T-helper 1 cell treated with Interleukin-12 subunit alpha and Interleukin-12 subunit beta and Interleukin-4 antibody, amounts not matched to agents 30 μg/mL and 1 μg/mL, for 36 hours (primary cell): ENCODE data around the gene INPP5A.
"Not testable (repeated sequence)": the region's sequence is repeated elsewhere in the genome, so short reads cannot be mapped to it uniquely, and the experiment has no call there.

ENCODE experiments used
- H3K27ac Mint-ChIP-seq: one replicate; pipeline ENCODE4 v1.8.0; 2021; ENCODE audit warnings: mild to moderate bottlenecking, mixed read lengths
- H3K27me3 Mint-ChIP-seq: one replicate; pipeline ENCODE4 v1.8.0; 2021; ENCODE audit warnings: low read depth, mixed read lengths
- H3K36me3 Mint-ChIP-seq: one replicate; pipeline ENCODE4 v1.8.0; 2021; ENCODE audit warnings: low read depth, mixed read lengths
- H3K4me1 Mint-ChIP-seq: one replicate; pipeline ENCODE4 v1.8.0; 2021; ENCODE audit warnings: low read depth, mixed read lengths
- H3K4me3 Mint-ChIP-seq: one replicate; pipeline ENCODE4 v1.8.0; 2021; ENCODE audit warnings: mild to moderate bottlenecking, moderate library complexity, mixed read lengths
- H3K9me3 Mint-ChIP-seq: one replicate; pipeline ENCODE4 v1.8.0; 2021; ENCODE audit warnings: mixed read lengths

Gene INPP5A

DNA sequence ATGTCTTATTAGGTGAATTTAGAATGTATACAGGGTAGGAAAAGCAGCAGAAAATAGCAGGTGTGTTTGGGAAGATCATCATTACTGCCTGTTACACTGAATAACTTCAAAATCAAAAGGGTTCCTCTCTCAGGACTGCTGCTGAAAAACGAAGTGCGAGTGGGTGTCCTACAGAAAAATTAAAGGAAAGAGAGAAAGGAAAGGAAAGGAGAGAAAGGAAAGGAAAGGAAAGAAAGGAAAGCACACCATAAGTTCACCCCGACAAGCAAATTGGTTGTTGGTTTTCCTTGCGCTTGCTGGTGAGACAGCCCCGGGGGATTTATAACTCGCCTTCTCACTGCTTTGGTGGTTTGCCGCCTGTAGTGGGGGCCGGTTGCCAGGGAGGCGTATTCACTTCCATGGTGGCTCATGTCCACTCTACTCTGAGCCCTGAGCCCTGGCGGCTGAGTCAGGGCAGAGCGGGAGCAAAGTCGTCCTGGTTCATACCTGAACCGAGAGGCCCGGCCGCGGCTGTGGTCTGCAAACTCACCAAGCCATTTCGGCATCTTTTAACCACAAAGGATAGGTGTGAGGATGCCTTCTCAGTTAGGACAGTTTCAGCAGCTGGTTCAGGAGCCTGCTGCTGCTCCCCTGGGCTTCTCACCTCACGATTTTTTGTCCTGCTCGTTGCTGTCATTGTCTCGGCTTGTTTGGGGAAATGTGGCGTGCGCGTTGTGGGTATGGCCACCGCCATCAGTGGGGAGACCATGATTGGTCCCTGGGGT lies 26.1 kb downstream of the INPP5A start:
- Mint-ChIP-seq H3K9me3 (no peaks in the 10 kb centered on the region), H3K27me3 (no peaks in the 10 kb centered on the region), H3K4me3 (no peak overlapping the region), H3K4me1 (peaks cover 14% of the 10 kb centered on the region), H3K36me3 (no peaks in the 10 kb centered on the region), H3K27ac (no peak overlapping the region)

DNA sequence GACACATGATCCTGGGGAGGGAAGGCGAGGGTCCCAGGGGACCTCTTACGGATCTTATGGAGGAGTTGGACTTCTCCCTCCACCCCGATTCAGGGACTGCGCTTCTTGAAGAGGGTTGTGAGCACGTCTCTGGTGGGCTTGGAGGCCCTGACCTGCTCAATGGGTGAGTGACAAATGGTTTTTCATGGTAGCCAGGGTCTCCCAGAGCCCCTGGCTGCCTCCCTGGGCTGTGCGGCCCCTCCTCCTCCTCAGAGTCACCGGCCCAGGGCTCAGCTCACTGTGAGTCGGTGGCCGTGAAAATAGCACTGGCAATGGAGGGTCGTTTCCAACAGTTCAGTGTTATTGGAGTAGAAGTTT lies 26.6 kb downstream of the INPP5A start:
- Mint-ChIP-seq H3K9me3 (no peaks in the 10 kb centered on the region), H3K4me1 (peaks cover 14% of the 10 kb centered on the region), H3K27me3 (no peaks in the 10 kb centered on the region), H3K4me3 (no peak overlapping the region), H3K27ac (no peak overlapping the region), H3K36me3 (no peaks in the 10 kb centered on the region)

DNA sequence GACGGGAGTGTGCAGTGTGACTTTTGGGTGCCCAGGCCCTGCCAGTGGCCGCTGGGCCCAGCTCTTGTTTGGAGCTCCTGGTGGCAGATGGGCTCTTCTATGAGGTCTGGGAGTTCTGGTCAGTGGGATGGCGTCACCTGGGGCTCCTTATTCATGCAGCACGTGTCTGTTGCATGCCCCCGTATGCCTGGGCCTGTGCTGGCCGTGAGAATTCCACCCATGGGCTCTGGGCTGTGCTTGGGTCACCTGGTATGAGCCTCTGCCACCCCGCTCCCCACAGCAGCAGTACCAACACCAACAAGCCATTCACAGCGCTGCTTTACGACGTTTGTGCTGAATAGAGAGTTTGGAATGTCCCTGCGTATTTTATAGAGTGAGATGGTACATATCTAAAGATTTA lies 27.1 kb downstream of the INPP5A start:
- H3K9me3 Mint-ChIP-seq: no peaks in the 10 kb centered on the region
- H3K4me3 Mint-ChIP-seq: no peak overlapping the region
- no peaks in the 10 kb centered on the region for H3K36me3 Mint-ChIP-seq
- H3K27ac Mint-ChIP-seq: no peak overlapping the region
- H3K27me3 Mint-ChIP-seq: no peaks in the 10 kb centered on the region
- H3K4me1 Mint-ChIP-seq: peaks cover 13% of the 10 kb centered on the region

DNA sequence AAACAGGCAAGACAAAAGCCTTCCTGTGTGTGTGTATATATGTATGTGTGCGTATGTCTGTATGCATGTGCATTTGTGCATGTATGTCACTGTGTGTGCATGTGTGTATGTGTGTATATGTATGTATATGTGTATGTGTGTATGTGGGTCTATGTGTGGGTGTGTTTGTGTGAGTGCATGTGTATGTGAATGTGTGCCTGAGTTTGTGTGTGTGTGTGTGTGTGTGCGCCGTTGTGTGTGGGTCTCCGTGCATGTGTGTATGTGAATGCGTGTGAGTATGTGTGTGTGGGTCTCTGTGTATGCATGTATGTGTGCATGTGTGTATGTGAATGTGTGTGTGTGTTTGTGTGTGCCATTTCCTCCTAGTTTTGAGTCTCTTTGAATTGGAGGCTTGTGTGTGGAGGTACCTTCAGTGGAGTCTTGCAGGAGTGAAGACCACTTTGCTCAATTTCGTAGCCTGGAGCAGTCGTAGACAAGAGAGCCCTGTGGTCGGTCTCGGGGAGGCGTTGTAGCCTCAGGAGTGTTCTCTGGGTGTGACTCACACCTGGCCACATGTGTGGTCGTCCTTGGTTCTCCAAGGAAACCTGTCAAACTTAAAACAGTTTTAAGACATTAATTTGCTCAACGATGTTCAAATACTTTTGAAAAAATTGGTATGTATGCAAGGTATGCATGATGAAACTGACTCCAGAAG lies 28.1 kb downstream of the INPP5A start:
- H3K4me3 Mint-ChIP-seq: no peak overlapping the region
- no peaks in the 10 kb centered on the region for H3K27me3 Mint-ChIP-seq
- no peaks in the 10 kb centered on the region for H3K9me3 Mint-ChIP-seq
- H3K4me1 Mint-ChIP-seq: peaks cover 11% of the 10 kb centered on the region
- H3K27ac Mint-ChIP-seq: no peak overlapping the region
- H3K36me3 Mint-ChIP-seq: no peaks in the 10 kb centered on the region

DNA sequence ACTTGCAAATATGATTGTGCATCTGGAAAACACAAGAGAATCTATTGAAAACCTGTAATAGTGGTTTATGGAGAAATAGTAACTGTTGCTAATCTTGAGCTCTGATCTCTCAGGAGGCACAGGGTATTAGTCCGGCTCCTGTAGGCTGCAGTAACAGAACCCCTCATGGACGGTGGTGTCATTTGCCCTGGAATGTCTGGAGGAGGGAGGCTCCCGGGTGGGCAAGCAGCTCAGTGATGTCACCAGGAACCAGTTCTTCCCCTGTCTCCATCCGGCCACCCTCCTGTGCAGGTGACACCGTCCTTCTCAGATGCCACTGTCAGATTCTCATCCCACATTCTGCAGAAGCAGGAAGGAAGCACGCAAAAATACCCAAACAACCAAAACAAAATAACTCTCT lies 29.3 kb downstream of the INPP5A start:
- H3K4me3 Mint-ChIP-seq: no peak overlapping the region
- H3K27me3 Mint-ChIP-seq: no peaks in the 10 kb centered on the region
- no peak overlapping the region for H3K27ac Mint-ChIP-seq
- H3K9me3 Mint-ChIP-seq: no peaks in the 10 kb centered on the region
- H3K4me1 Mint-ChIP-seq: peaks cover 10% of the 10 kb centered on the region
- H3K36me3 Mint-ChIP-seq: no peaks in the 10 kb centered on the region

DNA sequence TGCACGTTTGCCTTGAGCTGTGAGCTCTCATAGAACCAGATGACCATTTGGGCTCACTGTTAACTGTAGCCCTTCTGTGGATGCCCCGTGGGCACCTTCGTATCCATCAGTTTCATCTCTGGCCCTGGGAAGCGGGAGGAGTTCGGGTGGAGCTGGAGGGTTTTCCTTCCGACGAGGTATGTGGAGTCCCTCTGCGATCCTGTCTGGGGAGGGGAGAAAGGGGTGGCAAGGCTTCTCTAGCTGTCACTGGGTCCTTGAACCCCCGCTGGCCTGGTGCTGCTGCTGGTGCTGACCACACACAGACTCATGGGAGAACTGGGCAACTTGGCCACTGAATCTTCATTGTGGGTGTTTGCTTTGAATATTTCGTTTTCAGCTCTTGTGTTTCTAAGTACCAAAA lies 32.7 kb downstream of the INPP5A start:
- Mint-ChIP-seq H3K9me3 (no peaks in the 10 kb centered on the region), H3K27ac (no peak overlapping the region), H3K36me3 (no peaks in the 10 kb centered on the region), H3K4me1 (peaks cover 14% of the 10 kb centered on the region), H3K27me3 (no peaks in the 10 kb centered on the region), H3K4me3 (no peak overlapping the region)

DNA sequence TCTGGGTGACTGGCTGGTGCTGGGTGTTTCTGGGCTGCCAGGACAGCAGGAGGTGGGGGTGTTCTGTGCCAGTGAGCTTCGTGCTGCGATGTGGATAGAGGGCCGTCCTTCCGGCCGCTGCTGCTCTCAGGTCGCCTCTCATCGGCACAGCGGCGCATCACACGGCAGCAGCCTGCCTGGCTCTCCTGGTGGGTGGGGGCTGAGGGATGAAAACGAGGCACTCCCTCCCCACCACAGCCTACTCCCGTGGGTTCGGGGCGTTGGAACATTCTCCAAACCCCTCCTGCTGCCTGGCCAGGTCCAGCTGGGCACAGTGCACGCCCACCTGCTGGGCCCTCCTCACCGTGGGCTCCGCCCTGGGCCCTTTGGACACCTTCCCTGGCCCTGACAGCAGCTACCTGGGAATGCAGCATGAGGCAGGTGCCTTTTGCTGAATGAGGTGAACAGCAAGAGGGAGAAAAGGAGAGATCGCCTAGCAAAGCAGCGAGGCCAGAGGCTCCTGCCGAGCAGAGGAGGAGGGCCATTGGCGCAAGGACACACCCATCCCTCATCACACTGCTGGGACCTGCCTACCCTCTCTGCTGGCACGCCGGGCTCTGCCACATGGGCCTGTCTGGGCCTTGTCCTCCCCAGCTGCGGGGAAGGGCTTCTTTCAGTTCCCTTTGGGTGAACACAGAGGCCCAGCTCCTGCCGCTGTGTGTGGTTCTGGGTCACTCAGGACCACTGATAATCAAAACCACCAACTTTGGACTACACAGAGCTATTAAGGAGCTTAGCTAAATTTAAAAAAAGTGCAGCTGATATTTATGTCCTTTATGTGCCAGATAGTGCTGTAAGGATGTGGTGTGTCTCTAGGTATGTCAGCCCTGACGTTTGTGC lies 33.4 kb downstream of the INPP5A start:
- H3K27me3 Mint-ChIP-seq: no peaks in the 10 kb centered on the region
- peaks cover 17% of the 10 kb centered on the region for H3K4me1 Mint-ChIP-seq
- H3K4me3 Mint-ChIP-seq: peak overlapping the region; percentile 49
- H3K9me3 Mint-ChIP-seq: no peaks in the 10 kb centered on the region
- H3K36me3 Mint-ChIP-seq: no peaks in the 10 kb centered on the region
- H3K27ac Mint-ChIP-seq: no peak overlapping the region

DNA sequence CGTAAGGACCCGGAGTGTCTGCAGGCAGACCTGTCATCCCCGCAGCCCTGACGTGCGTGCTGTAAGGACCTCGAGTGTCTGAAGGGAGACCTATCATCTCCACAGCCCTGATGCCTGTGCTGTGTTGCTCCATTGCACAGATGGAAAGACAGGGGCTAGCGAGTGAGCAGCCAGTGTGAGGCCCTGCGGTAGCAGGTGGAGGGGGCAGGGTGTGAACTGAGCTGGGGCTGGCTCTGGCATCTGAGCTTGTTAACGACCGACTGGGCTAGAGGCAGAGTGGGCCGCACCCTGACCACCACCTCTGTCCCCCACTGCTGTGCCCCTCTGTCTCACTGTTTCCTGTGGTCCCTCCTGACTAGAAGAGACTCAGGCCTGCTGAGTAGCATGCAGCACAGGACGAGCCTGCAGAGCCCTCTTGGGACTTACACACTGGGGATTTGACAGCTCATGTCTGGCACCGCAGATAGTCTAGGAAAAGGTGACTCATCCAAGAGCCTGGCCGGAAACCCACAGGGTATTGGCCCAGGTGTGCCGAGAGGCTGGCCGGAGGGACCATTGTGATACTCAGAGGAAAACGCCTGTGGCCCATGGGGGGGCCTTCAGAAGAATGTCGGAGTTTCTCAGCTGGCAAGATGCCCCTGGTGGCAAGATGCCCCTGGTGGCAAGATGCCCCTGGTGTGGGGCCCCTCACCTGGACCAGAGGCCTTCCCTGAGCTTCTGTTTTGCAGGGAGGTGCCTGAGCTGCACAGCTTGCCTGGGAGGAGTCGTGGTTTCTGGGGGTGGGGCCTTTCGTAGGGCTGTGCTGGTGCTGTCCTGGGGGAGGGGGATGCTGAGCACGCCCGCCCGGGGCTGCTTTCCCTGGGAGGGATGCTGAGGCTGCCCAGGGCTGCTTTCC lies 34.3 kb downstream of the INPP5A start:
- no peaks in the 10 kb centered on the region for H3K27me3 Mint-ChIP-seq

DNA sequence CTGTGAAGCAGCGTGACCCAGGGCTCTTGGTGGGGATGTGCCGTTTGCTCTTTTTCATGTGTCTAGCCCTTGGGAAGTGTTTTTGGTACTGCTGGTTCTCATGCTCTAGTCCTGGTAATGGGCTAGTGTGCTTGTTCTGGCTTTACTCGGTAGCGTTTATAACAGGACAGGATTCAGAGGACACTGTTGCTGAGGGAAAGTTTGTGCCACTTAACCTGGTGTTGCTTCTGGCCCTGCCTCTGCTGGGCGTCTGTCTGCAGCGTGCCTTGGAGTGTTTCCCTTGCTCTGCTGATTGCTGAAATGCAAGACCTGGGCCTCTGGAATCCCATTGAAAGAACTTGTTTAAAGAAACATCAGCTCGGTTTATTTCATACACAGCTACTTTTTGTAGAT lies 35.0 kb downstream of the INPP5A start:
- Mint-ChIP-seq H3K9me3 (no peaks in the 10 kb centered on the region), H3K36me3 (no peaks in the 10 kb centered on the region), H3K27ac (no peak overlapping the region), H3K4me1 (peaks cover 17% of the 10 kb centered on the region), H3K4me3 (no peak overlapping the region), H3K27me3 (no peaks in the 10 kb centered on the region)

More for the DNA sequence above, 34.3 kb downstream of the INPP5A start:
- Mint-ChIP-seq H3K4me3 (peak overlapping the region; percentile 49), H3K4me1 (peaks cover 17% of the 10 kb centered on the region), H3K36me3 (no peaks in the 10 kb centered on the region), H3K27ac (peak overlapping the region; percentile 43), H3K9me3 (no peaks in the 10 kb centered on the region)

DNA sequence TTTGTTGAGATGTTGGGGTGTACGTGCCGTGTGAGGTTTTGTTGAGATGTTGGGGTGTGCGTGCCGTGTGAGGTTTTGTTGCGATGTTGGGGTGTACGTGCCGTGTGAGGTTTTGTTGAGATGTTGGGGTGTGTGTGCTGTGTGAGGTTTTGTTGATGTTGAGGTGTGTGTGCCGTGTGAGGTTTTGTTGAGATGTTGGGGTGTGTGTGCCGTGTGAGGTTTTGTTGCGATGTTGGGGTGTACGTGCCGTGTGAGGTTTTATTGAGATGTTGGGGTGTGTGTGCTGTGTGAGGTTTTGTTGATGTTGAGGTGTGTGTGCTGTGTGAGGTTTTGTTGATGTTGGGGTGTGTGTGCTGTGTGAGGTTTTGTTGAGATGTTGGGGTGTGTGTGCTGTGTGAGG lies 35.4 kb downstream of the INPP5A start:
- not testable (repeated sequence) for H3K27me3 Mint-ChIP-seq, H3K4me3 Mint-ChIP-seq, H3K9me3 Mint-ChIP-seq, H3K36me3 Mint-ChIP-seq, H3K27ac Mint-ChIP-seq
- peaks cover 17% of the 10 kb centered on the region for H3K4me1 Mint-ChIP-seq

DNA sequence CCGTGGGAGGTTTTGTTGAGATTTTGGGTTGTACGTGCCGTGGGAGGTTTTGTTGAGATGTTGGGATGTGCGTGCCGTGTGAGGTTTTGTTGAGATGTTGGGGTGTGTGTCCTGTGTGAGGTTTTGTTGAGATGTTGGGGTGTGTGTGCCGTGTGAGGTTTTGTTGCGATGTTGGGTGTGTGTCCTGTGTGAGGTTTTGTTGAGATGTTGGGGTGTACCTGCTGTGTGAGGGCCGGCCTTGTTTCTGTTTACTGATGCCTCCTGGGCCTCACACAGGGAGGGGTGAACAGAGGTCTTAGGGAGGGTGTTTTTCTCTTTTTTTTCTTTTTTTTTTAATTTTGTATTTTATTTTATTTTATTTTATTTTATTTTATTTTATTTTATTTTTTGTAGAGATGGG lies 36.7 kb downstream of the INPP5A start:
- no peaks in the 10 kb centered on the region for H3K9me3 Mint-ChIP-seq

DNA sequence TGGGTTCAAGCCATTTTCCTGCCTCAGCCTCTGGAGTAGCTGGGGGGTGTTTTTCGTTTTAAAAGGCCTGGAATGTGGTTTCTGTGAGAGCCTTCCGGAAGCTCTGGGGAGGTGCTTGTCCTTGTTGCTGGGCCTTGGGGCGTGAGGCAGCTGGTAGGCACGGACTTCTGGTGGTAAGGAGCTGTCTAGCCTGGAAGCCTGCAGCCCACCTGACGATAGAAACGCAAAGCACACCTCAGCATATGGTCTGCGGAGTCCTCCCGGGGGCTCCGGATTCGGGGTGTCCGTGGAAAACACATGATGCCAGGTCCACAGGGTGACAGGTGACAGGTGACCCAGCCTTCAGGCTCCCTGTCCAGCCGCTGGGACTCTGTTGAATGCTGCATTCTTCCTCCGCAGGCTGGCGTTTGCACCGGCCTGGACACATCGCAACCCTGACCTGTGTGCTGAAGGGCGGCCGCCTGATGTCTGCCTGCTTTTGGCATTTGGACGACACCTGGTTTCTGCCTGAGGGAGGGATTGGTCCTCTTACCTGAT lies 37.3 kb downstream of the INPP5A start:
- no peak overlapping the region for H3K4me3 Mint-ChIP-seq
- H3K36me3 Mint-ChIP-seq: no peaks in the 10 kb centered on the region
- no peaks in the 10 kb centered on the region for H3K9me3 Mint-ChIP-seq
- peaks cover 5% of the 10 kb centered on the region for H3K27me3 Mint-ChIP-seq
- H3K27ac Mint-ChIP-seq: no peak overlapping the region
- H3K4me1 Mint-ChIP-seq: peaks cover 19% of the 10 kb centered on the region

More for the DNA sequence above, 36.7 kb downstream of the INPP5A start:
- H3K27ac Mint-ChIP-seq: no peak overlapping the region
- H3K36me3 Mint-ChIP-seq: no peaks in the 10 kb centered on the region
- no peak overlapping the region for H3K4me3 Mint-ChIP-seq
- H3K27me3 Mint-ChIP-seq: peaks cover 5% of the 10 kb centered on the region
- peaks cover 19% of the 10 kb centered on the region for H3K4me1 Mint-ChIP-seq

DNA sequence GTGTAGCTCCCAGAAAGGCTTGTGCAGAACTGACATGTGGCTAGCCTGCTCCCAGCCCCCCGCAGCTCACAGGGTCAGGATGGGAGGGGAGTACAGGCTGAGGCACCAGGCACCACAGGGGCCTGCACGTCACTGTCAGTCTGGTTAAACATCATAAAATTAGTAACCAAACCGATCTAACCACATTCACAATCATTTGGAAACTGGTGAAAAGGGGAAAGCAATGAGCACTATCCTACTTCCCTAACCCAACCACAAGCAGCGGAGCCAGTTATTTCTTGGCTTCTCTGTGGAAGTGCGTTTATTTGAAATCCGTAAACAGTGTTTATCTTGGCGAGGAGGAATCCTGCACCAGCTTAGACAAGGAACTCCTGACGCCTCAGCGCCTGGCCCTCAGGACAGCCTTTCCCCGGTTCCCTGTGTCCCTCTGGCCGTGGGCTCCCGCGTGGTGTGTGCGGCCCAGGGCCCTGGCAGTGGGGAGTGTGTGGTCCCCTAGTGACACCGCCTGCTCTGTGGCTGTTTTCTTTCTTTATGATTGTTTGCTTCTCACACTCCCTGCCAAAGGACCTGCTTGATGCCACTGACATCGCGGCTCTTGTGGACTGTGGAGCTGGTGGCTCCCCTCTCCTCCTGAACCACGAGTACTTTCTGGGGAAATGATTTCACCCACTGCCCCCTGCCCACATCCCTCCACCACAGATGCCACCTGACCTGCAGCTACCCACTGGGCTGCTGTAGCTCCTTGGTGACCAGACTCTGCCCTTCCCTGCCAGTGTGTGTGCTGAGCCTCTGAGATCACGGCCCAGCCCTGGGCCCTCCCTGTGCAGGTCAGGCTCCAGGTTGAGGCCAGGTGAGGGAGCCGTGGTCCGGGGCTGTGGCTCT lies 38.0 kb downstream of the INPP5A start:
- Mint-ChIP-seq H3K4me1 (peaks cover 17% of the 10 kb centered on the region), H3K4me3 (no peak overlapping the region)

More for the DNA sequence above, 38.0 kb downstream of the INPP5A start:
- no peaks in the 10 kb centered on the region for H3K36me3 Mint-ChIP-seq
- H3K9me3 Mint-ChIP-seq: no peaks in the 10 kb centered on the region
- peak overlapping the region; percentile 64 for H3K27ac Mint-ChIP-seq
- peaks cover 5% of the 10 kb centered on the region for H3K27me3 Mint-ChIP-seq
